22Rv1 (cell line): ENCODE data around the gene ZFC3H1.

Experiments
- ZFX ChIP-seq: fragments of 450-650 bp; IDR thresholded peaks from 2 replicates; pipeline ENCODE4 v1.6.1; 2017; ENCODE audit warnings: antibody characterized with exemption, borderline replicate concordance
- TF ChIP-seq, protein P1 (sequence below): fragments of 450-650 bp; IDR thresholded peaks from 2 replicates; pipeline ENCODE4 v1.5.1; 2017; ENCODE audit warnings: mild to moderate bottlenecking

DNA sequence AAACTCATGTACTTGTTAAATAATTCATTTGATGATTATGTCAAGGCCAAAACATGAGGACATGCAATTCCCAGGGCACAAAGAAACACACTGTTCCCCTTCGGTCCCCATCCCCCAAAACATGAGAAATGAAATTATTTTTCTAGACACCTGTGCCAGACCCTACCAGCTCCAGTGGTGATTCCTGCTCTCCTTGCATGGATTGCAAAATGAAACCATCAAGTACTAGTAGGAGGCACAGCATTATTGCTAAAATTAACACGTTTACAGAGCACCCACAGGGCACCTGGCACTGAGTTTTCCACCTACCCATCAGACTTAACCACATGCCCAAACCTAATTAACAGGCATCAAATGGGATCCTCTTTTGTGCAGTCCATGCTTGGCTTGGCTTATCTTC lies 76.6 kb downstream of the ZFC3H1 start:
- TF ChIP-seq, protein P1, sequence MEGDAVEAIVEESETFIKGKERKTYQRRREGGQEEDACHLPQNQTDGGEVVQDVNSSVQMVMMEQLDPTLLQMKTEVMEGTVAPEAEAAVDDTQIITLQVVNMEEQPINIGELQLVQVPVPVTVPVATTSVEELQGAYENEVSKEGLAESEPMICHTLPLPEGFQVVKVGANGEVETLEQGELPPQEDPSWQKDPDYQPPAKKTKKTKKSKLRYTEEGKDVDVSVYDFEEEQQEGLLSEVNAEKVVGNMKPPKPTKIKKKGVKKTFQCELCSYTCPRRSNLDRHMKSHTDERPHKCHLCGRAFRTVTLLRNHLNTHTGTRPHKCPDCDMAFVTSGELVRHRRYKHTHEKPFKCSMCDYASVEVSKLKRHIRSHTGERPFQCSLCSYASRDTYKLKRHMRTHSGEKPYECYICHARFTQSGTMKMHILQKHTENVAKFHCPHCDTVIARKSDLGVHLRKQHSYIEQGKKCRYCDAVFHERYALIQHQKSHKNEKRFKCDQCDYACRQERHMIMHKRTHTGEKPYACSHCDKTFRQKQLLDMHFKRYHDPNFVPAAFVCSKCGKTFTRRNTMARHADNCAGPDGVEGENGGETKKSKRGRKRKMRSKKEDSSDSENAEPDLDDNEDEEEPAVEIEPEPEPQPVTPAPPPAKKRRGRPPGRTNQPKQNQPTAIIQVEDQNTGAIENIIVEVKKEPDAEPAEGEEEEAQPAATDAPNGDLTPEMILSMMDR = no peak
- no peak for TF ChIP-seq ZFX
